HG03108 (cell line): Measurements from ENCODE around the gene SCAMP1.

Experiments used
- ATAC-seq: cut with Tn5 transposase; IDR thresholded peaks from one replicate; pipeline ENCODE4 v1.9.1; 2021; ENCODE audit warnings: moderate library complexity; ENCODE audit not compliant: unreplicated experiment

The SCAMP1 gene

DNA sequence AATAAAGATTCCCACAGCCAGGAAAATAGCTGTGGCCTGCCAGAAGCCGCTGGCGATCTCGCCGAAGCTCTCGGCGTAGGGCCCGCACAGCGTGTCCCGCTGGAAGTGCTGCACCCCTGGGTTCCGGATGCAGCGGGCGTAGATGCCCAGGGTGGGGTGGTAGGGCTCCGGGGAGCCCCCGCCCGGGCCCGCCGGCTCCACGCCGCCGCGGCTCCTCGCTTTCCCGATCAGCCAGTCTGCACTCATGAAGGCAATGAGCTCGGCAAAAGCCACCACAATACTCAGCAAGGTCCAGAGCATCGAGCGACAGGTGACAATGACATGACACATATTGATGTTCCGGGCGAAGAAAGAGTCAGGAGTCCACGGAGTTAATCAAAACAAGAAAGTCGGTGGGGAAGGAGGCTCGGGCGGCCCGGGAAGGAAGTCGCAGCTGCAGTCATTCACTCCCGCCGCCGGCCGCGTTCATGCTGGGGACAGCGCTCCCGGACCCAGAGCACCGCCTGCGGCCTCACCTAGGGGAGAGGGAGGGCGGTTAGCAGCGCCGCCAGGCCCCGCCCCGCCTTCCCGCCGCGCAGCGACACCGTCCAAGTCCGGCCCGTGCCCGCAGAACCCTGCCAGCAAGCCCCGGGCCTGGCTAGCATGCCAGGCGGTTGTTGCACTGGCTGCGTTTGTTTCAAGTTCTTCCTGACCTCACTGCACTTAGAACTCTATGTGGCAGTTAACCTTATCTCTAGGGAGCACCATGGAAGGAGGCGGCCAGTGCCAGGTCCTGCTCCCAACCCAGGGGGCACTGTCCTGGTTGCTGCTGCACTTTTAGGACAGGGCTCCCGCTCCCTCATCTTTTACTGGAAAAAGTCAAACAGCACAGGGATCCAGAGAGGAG is 149.7 kb downstream of the SCAMP1 start:
- ATAC-seq, result peak; percentile 76

- no peak for ATAC-seq
These were observed 150.9 kb downstream of the SCAMP1 start for GRCh38 chr5:78511121-78511906.

GRCh38 chr5:78512435-78512834 is 152.0 kb downstream of the SCAMP1 start:
- no peak for ATAC-seq

GRCh38 chr5:78513441-78513840 is 153.0 kb downstream of the SCAMP1 start:
- no peak for ATAC-seq

- ATAC-seq, result no peak
These were observed 154.3 kb downstream of the SCAMP1 start for GRCh38 chr5:78514427-78515330.

- ATAC-seq, result no peak
These were observed 155.3 kb downstream of the SCAMP1 start for GRCh38 chr5:78515670-78516069.

DNA sequence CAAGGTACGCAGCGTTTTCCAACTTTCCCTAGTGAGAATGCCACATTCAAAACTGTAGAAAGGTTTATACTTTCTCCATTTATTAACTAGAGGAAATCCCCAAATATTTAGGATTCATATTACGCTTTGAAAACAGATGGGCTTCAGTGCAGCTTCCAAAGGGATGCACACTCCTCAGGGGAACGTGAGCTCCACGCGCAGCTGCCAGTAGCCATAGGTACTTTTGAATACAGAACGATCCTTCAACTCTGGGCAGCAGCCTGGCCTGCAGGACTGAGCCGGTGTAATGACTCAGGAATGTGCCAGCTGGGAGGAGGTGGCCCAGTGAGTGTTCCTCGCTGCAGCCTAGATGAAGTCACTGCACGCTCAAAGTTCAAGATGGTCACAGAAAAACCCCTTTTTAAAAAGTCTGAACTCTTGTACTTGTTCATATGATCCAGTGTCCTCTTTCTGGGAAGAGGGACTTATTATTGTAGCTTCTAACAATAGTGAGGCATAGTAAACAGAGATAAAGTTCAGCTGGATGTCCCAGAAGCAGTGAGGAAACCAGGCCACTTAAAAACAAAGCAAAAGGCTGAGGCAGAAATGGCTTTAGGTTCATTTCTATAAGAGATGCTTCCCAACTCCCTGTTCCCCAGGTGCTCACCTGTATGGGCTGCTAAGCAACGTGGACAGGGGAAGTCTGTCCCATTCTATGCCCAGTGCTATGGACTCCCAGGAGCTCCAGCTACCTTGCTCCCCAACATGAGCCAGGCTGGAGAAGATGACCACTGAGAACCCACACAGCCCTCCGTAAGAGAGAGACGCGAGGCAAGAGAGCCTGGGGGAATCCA is 158.2 kb downstream of the SCAMP1 start:
- ATAC-seq, result no peak

DNA sequence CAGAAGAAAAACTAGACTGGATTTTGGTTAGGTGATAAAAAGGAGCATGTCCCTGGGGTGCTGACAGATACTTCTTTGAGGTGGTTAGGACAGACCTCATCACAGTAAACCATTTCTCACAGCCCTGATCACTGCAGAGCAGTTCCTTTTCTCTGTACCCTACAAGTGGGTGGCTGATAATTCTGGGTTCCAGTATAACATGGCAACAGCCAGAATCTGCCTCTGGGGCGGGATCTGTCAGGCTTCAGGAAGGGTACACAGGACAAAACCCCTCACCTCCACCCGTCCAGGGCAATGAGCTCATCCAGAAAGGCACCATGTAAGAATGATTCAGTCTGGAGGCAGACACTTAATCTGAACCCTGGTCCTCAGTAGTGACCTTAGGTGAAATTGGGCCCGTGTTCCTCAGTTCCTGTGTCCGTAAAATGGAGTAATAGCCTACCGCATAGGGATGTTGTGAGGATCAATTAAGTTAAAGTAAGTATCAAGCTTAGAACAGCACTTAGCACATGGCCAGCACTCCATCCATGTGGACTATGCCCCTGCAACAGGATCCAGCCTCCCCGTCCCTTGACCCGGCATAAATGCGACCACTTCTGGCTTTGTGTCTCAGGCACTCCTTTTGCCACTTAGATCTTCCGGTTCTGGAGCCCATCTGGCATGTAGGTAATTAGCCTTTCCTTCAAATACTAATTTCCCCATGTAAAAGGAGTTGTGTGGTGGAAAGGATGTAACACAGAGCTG is 159.0 kb downstream of the SCAMP1 start:
- ATAC-seq, result no peak

DNA sequence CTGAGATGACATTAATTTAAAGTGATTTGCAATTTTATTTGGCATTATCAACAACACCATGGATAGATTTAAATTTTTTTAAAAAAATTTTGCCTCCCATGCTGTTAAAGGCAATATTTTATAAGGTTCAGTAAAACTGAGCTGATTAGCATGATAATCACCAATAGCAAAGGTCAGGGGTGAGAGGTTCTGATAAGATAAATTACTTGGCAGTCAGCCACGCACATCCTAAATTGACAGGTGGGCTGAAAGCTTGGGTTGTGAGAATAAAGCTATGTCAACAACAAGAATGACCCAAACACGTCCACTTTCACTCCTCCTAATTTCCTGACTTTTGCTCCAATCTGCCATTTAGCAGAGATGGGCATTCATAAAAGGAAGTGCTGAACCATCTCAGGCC is 161.0 kb downstream of the SCAMP1 start:
- no peak for ATAC-seq

DNA sequence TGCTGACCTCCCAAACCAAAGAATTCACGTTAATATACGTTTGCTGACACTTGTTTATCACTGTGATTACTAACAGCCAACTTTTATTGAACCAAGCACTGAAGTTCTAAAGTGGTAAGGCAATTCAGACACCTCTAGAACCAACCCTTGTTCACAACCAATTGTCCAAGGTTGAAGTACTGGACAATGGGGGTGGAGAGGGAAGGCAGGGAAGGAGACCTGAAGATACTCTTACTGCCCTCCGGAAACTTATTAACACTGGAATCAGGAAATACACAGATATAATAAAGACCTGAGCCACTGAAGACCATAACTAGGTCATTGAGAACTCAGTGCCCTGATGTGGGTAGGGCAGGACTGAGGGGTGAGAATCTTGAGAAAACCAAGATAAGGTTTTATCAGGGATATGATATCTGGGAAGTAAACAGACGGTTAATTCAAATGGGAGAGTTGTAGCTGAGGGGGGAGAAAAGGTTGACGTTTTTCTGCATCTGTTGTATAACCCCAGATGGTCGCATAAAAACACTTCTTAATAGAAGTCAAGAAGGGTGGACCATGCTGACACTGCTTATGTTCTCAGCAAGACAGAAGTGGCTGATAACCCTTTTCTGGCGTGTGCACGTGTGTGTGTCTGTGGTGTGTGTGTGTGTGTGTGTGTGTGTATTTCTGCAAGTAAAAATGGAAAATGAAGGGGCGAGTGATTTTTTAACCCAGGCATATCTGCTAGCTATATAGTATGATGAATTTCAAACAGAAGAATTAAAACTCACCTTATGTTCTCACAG is 162.3 kb downstream of the SCAMP1 start:
- no peak for ATAC-seq

DNA sequence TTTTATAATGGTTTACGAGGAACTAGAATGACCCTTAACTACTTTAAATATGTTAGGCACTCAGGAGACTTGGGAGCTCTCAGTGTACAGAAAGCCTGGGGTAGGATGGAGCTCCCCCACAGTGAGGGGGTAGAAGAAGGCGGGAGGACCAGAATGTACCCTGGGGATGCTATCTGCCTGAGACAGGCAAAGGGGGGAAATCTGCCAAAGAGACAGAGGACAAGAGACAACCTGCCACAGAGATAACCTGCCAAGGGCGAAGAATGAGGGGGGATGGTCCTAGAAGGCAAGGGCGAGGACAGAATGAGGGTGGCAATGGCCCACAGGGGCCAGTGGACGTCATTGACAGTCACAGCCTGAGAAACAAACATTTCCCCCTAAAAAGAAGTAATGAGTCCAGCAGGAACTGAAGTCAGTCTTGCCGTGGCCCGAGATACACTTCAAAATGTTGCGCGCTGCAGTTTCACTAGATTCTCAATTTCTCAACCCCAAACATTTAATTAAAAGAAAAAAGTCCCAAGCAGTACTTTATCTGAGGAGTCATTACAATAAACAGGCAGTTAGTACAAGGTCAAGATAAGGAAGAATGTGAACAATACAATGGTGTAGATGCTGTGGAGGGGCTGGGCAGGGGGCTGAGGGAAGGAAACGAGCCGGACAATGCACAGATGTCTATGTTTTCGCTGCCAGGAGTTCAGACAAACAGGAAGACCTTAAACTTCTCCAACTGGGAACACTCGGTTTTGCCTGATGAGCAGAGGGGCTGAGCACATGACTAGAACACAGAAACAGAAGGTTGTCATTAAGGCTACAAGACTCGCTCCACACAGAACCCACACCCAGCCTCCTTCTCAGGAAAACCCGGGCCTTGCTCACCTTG is 163.1 kb downstream of the SCAMP1 start:
- ATAC-seq, result no peak

DNA sequence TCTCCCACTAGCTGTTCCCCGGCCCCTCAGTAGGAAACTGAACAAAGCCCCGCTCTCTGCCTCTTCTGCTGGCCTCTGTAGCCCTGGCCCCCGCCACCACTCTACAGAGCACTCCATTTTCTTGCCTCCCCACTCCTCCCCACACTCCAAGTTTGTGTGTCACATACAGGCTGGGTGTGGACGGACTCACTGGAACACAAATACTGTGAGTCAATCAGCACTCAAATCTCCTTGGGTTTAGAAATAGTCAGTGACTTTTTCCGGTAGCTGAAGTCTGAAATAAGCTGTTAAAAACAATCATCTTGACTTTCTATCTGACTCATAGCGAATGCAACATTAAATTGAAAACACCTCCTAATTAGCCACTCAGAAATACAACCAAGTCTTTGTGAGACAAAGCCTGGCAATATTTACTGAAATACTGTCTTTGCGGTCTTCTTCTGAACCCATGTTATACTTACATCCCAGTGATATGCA is 165.7 kb downstream of the SCAMP1 start:
- no peak for ATAC-seq

DNA sequence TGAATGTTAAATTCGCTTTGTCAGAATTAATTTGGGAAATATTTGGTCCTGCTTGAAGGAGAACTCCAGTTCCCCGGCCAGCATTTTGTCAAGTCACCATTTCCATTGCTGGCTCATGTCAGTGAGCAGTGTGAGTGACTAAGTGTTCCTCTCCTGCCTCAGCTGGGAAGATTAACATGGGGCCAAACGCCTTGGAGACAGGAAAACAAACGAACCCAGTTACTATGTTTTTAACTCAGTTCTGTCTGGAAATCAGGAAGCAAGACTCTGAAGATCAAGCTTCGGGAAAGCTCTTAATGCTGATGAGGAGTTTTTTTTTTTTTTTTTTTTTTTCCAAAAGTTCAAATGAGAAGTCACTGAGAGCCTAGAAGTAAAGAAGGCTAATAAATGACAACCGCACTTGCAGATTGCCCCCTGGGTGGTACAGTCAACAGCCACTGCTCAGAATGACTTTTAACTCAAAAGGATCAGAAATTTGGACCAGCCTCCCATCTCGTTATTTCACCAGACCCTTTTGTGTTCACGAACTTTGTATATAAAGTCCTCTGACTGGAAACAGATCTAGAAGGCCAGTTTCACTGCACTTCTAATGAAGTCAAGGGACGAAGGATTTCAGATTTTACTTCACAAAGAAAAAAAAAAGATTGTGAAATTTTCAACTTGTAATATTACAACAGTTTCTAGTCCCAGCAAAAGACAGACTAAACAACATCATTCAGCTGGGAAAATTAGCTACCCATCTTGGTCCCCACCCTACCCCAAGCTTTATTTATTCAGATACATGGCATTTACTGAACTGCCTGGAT is 166.8 kb downstream of the SCAMP1 start:
- no peak for ATAC-seq

DNA sequence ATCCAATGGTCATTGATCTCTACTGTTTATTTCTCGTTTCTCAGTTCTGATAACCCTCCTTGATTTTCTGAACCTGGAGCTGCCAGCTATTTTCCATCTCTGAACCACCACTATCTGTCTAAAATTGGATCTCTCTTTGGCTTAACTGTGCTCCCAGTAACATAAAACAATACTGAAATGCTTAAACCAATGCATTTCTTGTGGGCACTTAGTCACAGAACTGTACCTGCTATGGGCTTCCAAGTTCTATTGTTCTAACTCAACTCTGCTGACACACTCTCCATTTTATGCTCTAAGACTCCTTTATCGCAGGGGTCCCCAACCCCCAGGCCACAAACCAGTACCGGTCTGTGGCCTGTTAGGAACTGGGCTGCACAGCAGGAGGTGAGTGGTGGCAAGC is 167.5 kb downstream of the SCAMP1 start:
- no peak for ATAC-seq
